ENCODE results near the gene GSE1. TPM values are rescaled to one million over a fixed set of nuclear protein-coding genes. Genes with fewer than 3 reads are reported as not detected.

GSE1 gene
- 11.2 and 28.9 TPM in 2 replicates for total RNA-seq

DNA sequence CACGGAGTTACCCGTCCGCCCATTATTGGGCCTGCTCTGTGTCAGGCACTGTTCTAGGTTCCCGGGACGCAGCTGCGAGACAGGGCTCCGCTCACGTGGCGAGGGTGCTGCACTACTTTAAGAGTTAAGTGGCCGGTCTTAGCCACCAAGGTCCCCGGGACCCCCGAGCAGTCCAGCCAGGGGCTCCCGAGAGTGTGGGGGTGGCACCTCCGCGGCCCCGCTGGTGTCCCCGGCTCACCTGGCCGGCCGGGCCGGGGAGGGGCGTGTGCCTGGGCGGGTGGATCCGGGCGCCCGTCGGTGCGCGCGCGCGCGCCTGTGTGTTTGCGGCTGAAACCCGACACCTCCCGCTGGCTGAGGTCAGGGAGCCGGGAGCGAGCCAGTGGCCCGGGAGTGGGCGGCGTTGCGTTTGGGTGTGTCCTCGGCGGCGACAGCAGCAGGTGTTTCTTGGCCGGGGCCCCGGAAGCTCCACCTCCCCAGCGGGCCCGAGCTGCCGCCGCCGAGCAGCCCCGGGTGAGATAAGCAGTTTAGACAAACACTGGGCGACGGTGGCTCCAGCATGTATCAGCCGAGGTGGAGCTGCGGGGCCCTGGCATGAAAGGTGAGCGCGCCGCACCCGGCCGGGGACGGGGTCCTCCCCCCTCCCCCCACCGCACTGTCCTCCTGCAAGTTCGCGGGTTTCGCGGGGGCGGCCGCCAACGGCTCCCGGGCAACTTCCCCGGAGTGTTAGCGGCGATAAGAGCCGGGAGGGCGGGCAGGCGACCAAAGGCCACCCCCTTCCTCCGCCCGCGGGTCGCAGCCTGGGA, at the start of gene GSE1:
Gene GSE1, plus strand, starts transcription at position 522 of the 803 bp plus-strand sequence. Its CDS starts 70 bp downstream, at position 592.

DNA sequence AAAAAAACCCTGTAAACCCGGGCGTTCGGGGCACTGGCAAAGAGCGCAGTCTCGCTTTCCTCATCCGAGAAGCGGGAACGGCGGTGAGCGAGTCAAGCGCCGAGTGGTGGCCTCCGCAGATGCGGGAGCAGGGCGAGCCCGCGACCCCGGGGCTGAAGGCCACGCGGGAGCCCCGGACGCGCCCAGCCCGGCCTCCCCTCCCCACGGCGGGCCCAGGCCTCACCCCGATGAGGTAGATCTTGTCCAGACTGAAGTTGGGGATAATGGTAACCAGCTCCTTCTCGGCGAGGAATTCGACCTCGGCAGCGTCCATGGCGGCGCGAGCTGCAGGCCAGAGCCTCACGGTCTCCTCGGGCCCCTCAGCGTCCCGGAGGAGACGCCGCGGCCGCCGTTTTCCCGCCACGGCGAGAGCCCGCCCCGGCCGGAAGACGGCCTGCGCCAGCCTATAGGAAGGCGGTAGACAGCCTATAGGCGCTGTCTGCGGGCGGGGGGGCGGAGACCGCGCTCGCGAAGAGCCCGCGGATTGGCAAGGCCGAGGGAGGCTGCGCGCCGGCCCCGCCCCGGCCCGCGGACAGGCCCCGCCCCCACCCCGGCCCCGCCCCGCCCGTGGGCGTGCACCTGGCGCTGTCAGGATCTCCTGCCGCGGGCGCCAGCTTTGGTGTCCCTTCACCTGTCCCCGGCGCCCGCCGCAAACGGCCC, 75.6 kb downstream of the GSE1 start, which contains the start of gene GINS2:
Gene GINS2, minus strand, starts transcription at position 369 of the 699 bp plus-strand sequence. Its CDS starts 56 bp downstream, at position 313.

Other genes starting within 250 kb of the GSE1 start
- 1.8 and 29.8 TPM in 2 replicates for gene GINS2, start 75.6 kb downstream of the GSE1 start, total RNA-seq
- gene C16orf74, start 137.8 kb downstream of the GSE1 start, total RNA-seq: 5.6 and 11.4 TPM in 2 replicates
- 72.8 and 74.9 TPM in 2 replicates for gene EMC8, start 186.2 kb downstream of the GSE1 start, total RNA-seq
- gene COX4I1, start 186.4 kb downstream of the GSE1 start, total RNA-seq: 393 and 399 TPM in 2 replicates